Gastrocnemius medialis (tissue), 4 donors: ENCODE measurements around the gene LAMC1.

Experiments used
- CTCF ChIP-seq, 5 experiments: fragments of 450-650 bp in 3 of 5; fragments of 200-600 bp in 2 of 5; sonication (generic) in 2 of 5; IDR thresholded peaks in 4 of 5; conservative IDR thresholded peaks in 1 of 5; 1 replicate in 4 of 5; 2 replicates in 1 of 5; pipeline ENCODE4 v1.5.1; 2016 to 2019; ENCODE audit warnings: antibody characterized with exemption in 5 of 5, mild to moderate bottlenecking in 3 of 5, moderate library complexity in 3 of 5
- POLR2A ChIP-seq, 2 donors: fragments of 450-650 bp; IDR thresholded peaks; one replicate each; pipeline ENCODE4 v1.6.1; 2017; ENCODE audit warnings: antibody characterized with exemption in 2 of 2, mild to moderate bottlenecking in 2 of 2, moderate library complexity in 2 of 2

- TF ChIP-seq CTCF (IDR thresholded peaks at IDR 0.05 in 4 of 5, conservative IDR thresholded peaks at IDR 0.05 in 1 of 5) (no peak), POLR2A (IDR thresholded peaks at IDR 0.05) (no peak)
These were observed 112.1 kb downstream of the LAMC1 start for GRCh38 chr1:183135336-183135735.
